ENCODE data around the gene LRRFIP1.
A peak's percentile ranks its signal among the peaks of the same experiment; 100 is the strongest.

LRRFIP1 gene

DNA sequence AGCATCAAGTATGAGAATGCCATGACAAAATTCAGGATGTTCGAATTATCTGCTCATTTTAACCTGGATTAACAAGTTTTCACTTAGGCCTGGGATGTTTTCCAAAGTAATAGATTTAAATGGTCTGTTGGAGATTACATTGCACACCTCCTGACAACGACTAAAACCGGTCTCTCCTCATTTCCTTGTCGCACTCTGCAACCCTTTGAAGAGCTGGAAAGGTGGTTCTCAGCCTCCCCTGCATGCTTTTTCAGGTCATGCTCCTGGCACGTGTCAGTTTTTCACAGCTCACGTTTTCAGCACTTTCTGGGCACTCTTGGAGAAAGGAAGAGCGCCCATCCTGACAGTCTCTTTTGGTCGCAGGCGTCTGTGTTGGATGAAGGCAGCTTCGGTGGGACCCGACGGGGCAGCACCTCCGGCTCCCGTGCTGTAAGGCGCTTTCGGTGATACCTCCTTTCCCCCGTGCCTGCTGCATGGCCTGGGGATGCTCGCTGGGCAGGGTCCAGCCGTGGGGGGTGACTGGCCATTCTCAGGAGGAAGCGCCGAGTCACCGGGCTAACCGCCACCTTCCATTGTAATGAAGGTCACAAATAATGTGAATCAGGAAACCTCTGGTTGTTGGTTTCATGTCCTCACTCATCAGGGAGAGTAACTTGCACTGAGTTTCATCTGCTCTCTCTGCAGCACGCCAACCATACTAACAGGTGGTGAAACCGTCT, 107.7 kb downstream of the LRRFIP1 start:
- TF ChIP-seq JUND (IDR thresholded peaks at IDR 0.05; ENCODE audit: low read depth) = no peak
- in situ Hi-C loops (cut with HindIII; ENCODE audit: low pct_unique_long_range_greater_than_20kb, low sequenced_read_pairs) = no loop called here
- no peak for DNase-seq (ENCODE audit: low read depth in 1 of 2, low spot score in 1 of 2)

DNA sequence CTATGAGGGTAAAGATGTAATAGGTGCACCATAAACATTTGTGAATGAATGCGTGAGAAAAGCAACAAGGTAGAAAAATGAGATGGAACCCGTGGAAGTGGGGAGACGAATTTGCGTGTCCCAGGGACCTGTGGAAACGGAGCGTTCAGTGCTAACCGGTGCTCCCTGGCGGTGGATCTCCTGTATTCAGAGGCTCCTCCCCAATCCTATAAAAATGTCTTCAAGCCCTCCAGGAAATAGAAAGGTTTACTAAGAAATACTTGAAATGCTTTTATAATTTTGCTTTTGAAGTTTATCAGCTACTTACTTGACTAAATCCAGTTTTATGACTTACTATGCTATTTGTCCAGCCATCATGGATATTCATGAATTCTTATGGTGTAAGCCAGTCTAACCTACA, 108.4 kb downstream of the LRRFIP1 start:
- no peak for TF ChIP-seq JUND (IDR thresholded peaks at IDR 0.05; ENCODE audit: low read depth)
- DNase-seq (ENCODE audit: low read depth in 1 of 2, low spot score in 1 of 2) = no peak
- in situ Hi-C loops (cut with HindIII; ENCODE audit: low pct_unique_long_range_greater_than_20kb, low sequenced_read_pairs) = no loop called here

DNA sequence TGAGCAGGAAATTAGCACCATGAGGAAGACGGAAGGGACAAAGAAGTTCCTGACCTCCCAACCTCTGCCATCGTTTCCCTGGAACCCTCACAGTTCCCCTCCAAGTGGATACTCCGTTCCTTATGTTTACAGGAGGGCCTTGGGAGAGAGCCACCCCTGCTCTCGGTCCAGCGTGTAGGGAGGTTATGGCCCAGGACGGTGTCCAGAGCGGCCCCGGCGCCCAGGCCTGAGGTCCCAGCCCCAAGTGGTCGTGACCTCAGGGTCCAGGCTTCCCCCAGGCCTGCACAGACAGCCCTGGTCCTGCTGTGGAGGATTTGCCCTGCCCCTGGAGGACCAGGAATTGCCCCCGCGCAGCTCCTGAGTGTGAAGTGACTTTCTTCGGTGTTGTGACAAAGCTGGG, 109.4 kb downstream of the LRRFIP1 start:
- no peak for DNase-seq (ENCODE audit: low read depth in 1 of 2, low spot score in 1 of 2)
- in situ Hi-C loops (cut with HindIII; ENCODE audit: low pct_unique_long_range_greater_than_20kb, low sequenced_read_pairs) = no loop called here
- TF ChIP-seq JUND (IDR thresholded peaks at IDR 0.05; ENCODE audit: low read depth) = no peak

DNA sequence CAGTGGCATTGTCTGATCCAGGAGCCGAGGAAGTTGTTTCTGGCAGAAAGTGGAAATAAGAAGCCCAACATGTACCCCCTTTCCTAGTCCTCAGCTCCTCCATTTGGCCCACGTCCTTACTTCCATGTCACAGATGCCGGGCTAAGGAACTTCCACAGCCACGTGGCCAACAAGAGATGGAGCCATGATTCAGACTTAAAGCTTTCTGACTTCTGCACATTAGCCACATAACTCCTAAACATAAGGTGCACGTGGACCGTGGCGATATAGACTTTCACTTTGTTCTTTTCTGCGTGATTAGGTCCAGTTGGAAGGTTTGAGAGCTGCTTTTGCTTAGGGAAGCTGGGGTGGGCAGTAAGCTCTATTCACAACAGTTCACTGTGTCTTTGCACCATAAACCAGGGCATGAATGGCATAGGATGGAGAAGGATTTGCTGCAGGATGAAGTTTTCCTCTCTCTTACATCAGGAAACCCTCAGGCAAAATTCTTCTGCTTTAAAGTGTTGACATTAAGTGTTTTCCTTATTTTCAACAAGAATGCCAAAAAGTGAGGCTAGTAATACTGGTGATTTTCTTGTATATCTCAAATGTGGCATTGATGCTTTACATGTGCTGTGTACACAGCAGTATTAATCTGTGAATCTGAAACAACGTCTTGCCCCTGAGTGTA, 109.9 kb downstream of the LRRFIP1 start:
- in situ Hi-C loops (cut with HindIII; ENCODE audit: low pct_unique_long_range_greater_than_20kb, low sequenced_read_pairs) = no loop called here
- no peak for TF ChIP-seq JUND (IDR thresholded peaks at IDR 0.05; ENCODE audit: low read depth)
- DNase-seq (ENCODE audit: low read depth in 1 of 2, low spot score in 1 of 2) = no peak

DNA sequence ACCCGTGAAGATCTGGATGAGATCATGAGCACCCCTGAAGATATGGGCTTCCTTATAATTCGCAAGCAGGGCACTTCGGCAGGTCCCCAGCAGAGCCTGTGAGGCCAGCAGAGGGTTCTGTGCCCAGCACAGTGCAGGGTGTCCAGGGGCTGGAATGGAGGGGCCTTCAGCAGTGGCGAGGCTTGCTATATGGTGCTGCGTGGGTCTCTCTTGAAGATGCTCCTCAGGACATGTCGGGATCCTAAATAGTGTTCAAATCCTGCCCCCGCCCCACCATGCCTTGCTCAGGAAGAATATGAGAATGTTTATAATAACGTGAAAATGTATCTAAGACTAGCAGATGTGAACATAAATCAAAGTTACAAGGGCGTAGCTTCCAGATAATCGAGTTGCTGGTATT, 110.9 kb downstream of the LRRFIP1 start:
- TF ChIP-seq JUND (IDR thresholded peaks at IDR 0.05; ENCODE audit: low read depth) = no peak
- no peak for DNase-seq (ENCODE audit: low read depth in 1 of 2, low spot score in 1 of 2)
- in situ Hi-C loops (cut with HindIII; ENCODE audit: low pct_unique_long_range_greater_than_20kb, low sequenced_read_pairs) = no loop called here

- TF ChIP-seq JUND (IDR thresholded peaks at IDR 0.05; ENCODE audit: low read depth) = no peak
- DNase-seq (ENCODE audit: low read depth in 1 of 2, low spot score in 1 of 2) = no peak
- in situ Hi-C loops (cut with HindIII; ENCODE audit: low pct_unique_long_range_greater_than_20kb, low sequenced_read_pairs) = no loop called here
Observed at GRCh38 chr2:237739101-237739500, 111.7 kb downstream of the LRRFIP1 start.

GRCh38 chr2:237742191-237742590, 114.8 kb downstream of the LRRFIP1 start:
- DNase-seq (ENCODE audit: low read depth in 1 of 2, low spot score in 1 of 2) = no peak
- in situ Hi-C loops (cut with HindIII; ENCODE audit: low pct_unique_long_range_greater_than_20kb, low sequenced_read_pairs) = no loop called here
- no peak for TF ChIP-seq JUND (IDR thresholded peaks at IDR 0.05; ENCODE audit: low read depth)

DNA sequence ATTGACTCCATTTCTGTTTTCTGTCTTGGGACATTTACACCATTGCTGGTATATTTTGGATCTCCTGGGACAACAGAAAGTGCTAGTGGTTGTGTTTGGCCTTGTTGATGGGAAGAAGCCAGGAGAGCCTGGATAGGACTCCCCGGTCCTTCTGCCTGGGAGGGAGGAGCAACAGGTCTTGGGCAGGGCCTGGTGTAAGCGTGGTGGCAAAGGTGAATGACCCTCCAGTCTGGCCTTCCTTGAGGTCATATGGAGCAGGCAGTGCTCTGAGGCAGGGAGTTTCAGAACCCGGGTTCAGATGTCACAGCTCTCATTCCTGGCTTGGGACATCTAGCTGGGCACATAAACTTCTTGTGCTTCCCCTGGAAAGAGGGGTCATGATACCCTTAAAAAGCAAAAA, 115.2 kb downstream of the LRRFIP1 start:
- TF ChIP-seq JUND (IDR thresholded peaks at IDR 0.05; ENCODE audit: low read depth) = no peak
- in situ Hi-C loops (cut with HindIII; ENCODE audit: low pct_unique_long_range_greater_than_20kb, low sequenced_read_pairs) = no loop called here
- DNase-seq (ENCODE audit: low read depth in 1 of 2, low spot score in 1 of 2) = no peak

DNA sequence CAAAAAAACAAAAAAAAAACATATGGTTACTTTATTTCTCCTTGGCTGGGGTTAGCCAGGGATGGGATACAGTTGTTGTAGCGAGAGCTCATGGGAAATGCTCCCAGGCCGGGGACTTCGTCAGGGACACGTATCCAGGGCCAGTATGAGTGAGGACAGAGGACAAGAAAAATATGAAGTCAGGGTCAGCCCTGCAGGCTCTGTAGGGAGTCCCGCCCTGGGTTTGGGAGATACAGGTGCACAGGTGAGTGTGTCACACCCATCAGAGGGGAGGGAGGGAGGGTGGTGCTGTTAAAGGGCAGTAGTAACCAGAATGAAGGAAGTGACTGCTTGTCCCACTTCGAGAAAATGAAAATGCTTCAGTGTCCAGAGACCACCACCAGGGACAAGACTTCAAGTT, 115.6 kb downstream of the LRRFIP1 start:
- DNase-seq (ENCODE audit: low read depth in 1 of 2, low spot score in 1 of 2) = no peak
- in situ Hi-C loops (cut with HindIII; ENCODE audit: low pct_unique_long_range_greater_than_20kb, low sequenced_read_pairs) = no loop called here
- TF ChIP-seq JUND (IDR thresholded peaks at IDR 0.05; ENCODE audit: low read depth) = no peak

DNA sequence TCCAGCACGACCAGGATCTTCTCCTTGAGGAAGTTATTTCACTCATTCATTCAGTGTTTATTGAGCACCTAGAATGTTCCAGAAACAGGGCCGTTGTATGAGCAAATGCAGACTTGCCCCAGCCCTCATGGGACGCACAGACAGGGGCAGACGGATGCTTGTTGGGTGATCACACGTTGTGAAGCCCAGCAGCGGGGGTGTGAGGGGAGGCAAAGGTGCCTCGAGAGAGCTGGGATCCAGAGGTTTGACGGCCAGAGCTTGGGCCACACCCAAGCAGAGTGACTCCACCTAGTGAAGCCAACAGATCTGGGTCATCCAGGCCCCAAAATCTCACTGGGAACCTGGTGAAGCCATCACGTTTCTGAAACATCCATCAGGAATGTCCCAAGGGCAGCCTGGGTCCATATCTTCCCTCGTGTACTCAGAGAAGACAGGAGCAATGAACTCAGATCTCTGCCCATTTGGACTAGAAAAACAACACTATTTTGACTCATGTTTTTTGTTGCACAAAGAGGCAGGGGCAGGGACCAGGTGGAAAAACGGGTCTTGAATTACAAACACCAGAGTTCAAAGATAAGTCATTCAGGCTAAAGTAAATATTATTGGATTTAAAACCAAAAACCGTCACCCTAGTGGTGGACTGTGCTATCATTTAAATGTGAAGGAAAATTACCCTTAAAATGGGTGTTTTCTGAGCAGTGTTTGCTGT, 116.3 kb downstream of the LRRFIP1 start:
- no peak for DNase-seq (ENCODE audit: low read depth in 1 of 2, low spot score in 1 of 2)
- in situ Hi-C loops (cut with HindIII; ENCODE audit: low pct_unique_long_range_greater_than_20kb, low sequenced_read_pairs) = no loop called here
- TF ChIP-seq JUND (IDR thresholded peaks at IDR 0.05; ENCODE audit: low read depth) = no peak

DNA sequence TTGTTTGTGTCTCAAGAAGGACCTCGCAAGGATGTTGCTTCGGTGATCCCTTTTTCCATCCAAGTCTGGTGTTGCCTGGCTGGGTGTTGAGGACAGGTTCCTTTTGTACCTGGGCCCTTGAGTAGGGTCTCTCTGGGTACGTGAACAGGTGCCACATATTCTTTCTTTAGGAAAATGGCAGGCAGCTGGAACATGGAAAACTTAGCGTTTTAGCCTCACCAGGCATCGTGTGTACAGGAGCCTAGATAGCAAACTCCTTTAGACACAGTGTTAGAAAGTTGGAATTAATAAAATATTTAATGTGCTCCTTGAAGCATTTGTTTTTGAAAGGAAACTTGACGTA, 116.9 kb downstream of the LRRFIP1 start:
- in situ Hi-C loops (cut with HindIII; ENCODE audit: low pct_unique_long_range_greater_than_20kb, low sequenced_read_pairs) = no loop called here
- TF ChIP-seq JUND (IDR thresholded peaks at IDR 0.05; ENCODE audit: low read depth) = no peak
- DNase-seq (ENCODE audit: low read depth in 1 of 2, low spot score in 1 of 2) = no peak

- DNase-seq (ENCODE audit: low read depth in 1 of 2, low spot score in 1 of 2) = peak; percentile 56 to 62
- in situ Hi-C loops (cut with HindIII; ENCODE audit: low pct_unique_long_range_greater_than_20kb, low sequenced_read_pairs) = no loop called here
- TF ChIP-seq JUND (IDR thresholded peaks at IDR 0.05; ENCODE audit: low read depth) = no peak
Observed at GRCh38 chr2:237744613-237745249, 117.3 kb downstream of the LRRFIP1 start.

DNA sequence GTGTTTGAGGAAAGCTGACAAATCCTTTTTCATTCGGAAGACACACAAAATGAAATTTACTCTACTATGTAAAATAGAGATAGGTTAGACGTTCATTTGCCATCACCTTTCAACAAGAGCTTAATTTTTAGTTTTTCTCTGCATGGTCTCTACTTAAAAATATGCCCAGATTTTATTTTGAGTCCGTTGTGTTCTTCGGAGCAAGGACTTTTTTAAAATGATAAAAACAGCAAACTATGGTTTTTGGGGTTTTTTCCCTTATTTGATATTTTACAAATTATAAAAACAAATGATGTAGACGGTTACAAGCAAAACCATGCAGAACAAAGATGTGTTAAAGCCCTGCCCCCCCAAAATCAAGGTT, 117.8 kb downstream of the LRRFIP1 start:
- no peak for DNase-seq (ENCODE audit: low read depth in 1 of 2, low spot score in 1 of 2)
- TF ChIP-seq JUND (IDR thresholded peaks at IDR 0.05; ENCODE audit: low read depth) = no peak
- in situ Hi-C loops (cut with HindIII; ENCODE audit: low pct_unique_long_range_greater_than_20kb, low sequenced_read_pairs) = no loop called here

Data from T47D (cell line).